ENCODE measurements around the gene SNAP91.
"Not testable (repeated sequence)": the region's sequence is repeated elsewhere in the genome, so short reads cannot be mapped to it uniquely, and the experiment has no call there.

The SNAP91 gene

GRCh38 chr6:83636800-83637199, 72.1 kb downstream of the SNAP91 start:
- ChIA-PET POLR2A (interaction anchor here (0.5 kb wide), 1 partner anchor 33 kb away, joined by 3 read pairs; no protein-coding TSS in a partner anchor), CTCF (interaction anchor here (1.5 kb wide), 1 partner anchor 584 kb away, joined by 4 read pairs; no protein-coding TSS in a partner anchor)
- H3K27me3 ChIP-seq (replicated peaks in 2 of 5; ENCODE audit: control insufficient read depth in 4 of 5, insufficient read depth in 5 of 5, low read length in 4 of 5), result no peaks in the 10 kb centered on the region
- H3K4me1 ChIP-seq (ENCODE audit: control extremely low read depth in 1 of 4, control insufficient read depth in 4 of 4, insufficient read depth in 4 of 4, low read length in 3 of 4), result peaks cover 0 to 3% (median 0%) of the 10 kb centered on the region in 4 experiments
- DNase-seq, result no peak
- peaks cover 0 to 2% (median 0%) of the 10 kb centered on the region in 5 experiments for H3K9me3 ChIP-seq (ENCODE audit: control extremely low read depth in 1 of 5, control insufficient read depth in 4 of 5, insufficient read depth in 2 of 5, low read depth in 1 of 5, low read length in 4 of 5)
- H3K27ac ChIP-seq (ENCODE audit: insufficient read depth in 1 of 2, low read depth in 1 of 2, low read length in 2 of 2, poor library complexity in 1 of 2, severe bottlenecking in 2 of 2), result no peak overlapping the region
- no peaks in the 10 kb centered on the region for H3K36me3 ChIP-seq (ENCODE audit: control insufficient read depth in 4 of 4, insufficient read depth in 4 of 4, low read length in 3 of 4)
- WGBS (ENCODE audit: insufficient coverage), result 100% methylated on average over 2 of the region's 7 CpGs
- H3K4me3 ChIP-seq (ENCODE audit: control insufficient read depth in 1 of 7, extremely low read depth in 1 of 7, insufficient read depth in 4 of 7, low read depth in 2 of 7, low read length in 6 of 7), result no peak overlapping the region

GRCh38 chr6:83633609-83634008, 75.3 kb downstream of the SNAP91 start:
- POLR2A ChIA-PET, result no interaction called here
- CTCF ChIA-PET, result no interaction called here

GRCh38 chr6:83633149-83633548, 75.8 kb downstream of the SNAP91 start:
- 92% methylated on average over 1 of the region's 2 CpGs for WGBS (ENCODE audit: insufficient coverage)
- H3K4me1 ChIP-seq (ENCODE audit: control extremely low read depth in 1 of 4, control insufficient read depth in 4 of 4, insufficient read depth in 4 of 4, low read length in 3 of 4), result peaks cover 0 to 3% (median 0%) of the 10 kb centered on the region in 4 experiments
- CTCF ChIA-PET, result no interaction called here
- H3K9me3 ChIP-seq (ENCODE audit: control extremely low read depth in 1 of 5, control insufficient read depth in 4 of 5, insufficient read depth in 2 of 5, low read depth in 1 of 5, low read length in 4 of 5), result peaks cover 0 to 2% (median 0%) of the 10 kb centered on the region in 5 experiments
- H3K27ac ChIP-seq (ENCODE audit: insufficient read depth in 1 of 2, low read depth in 1 of 2, low read length in 2 of 2, poor library complexity in 1 of 2, severe bottlenecking in 2 of 2), result no peak overlapping the region
- no peak overlapping the region for H3K4me3 ChIP-seq (ENCODE audit: control insufficient read depth in 1 of 7, extremely low read depth in 1 of 7, insufficient read depth in 4 of 7, low read depth in 2 of 7, low read length in 6 of 7)
- POLR2A ChIA-PET, result no interaction called here
- DNase-seq, result no peak
- no peaks in the 10 kb centered on the region for H3K27me3 ChIP-seq (replicated peaks in 2 of 5; ENCODE audit: control insufficient read depth in 4 of 5, insufficient read depth in 5 of 5, low read length in 4 of 5)
- H3K36me3 ChIP-seq (ENCODE audit: control insufficient read depth in 4 of 4, insufficient read depth in 4 of 4, low read length in 3 of 4), result no peaks in the 10 kb centered on the region

More at GRCh38 chr6:83633609-83634008, 75.3 kb downstream of the SNAP91 start:
- WGBS (ENCODE audit: insufficient coverage), result 80% methylated on average over 2 of the region's 5 CpGs
- DNase-seq, result no peak
- Histone ChIP-seq H3K27ac (ENCODE audit: insufficient read depth in 1 of 2, low read depth in 1 of 2, low read length in 2 of 2, poor library complexity in 1 of 2, severe bottlenecking in 2 of 2) (no peak overlapping the region), H3K36me3 (ENCODE audit: control insufficient read depth in 4 of 4, insufficient read depth in 4 of 4, low read length in 3 of 4) (no peaks in the 10 kb centered on the region), H3K9me3 (ENCODE audit: control extremely low read depth in 1 of 5, control insufficient read depth in 4 of 5, insufficient read depth in 2 of 5, low read depth in 1 of 5, low read length in 4 of 5) (peaks cover 0 to 2% (median 0%) of the 10 kb centered on the region in 5 experiments), H3K4me3 (ENCODE audit: control insufficient read depth in 1 of 7, extremely low read depth in 1 of 7, insufficient read depth in 4 of 7, low read depth in 2 of 7, low read length in 6 of 7) (no peak overlapping the region), H3K4me1 (ENCODE audit: control extremely low read depth in 1 of 4, control insufficient read depth in 4 of 4, insufficient read depth in 4 of 4, low read length in 3 of 4) (peaks cover 0 to 3% (median 0%) of the 10 kb centered on the region in 4 experiments), H3K27me3 (replicated peaks in 2 of 5; ENCODE audit: control insufficient read depth in 4 of 5, insufficient read depth in 5 of 5, low read length in 4 of 5) (no peaks in the 10 kb centered on the region)

GRCh38 chr6:83629908-83630307, 79.0 kb downstream of the SNAP91 start:
- H3K4me1 ChIP-seq (ENCODE audit: control extremely low read depth in 1 of 4, control insufficient read depth in 4 of 4, insufficient read depth in 4 of 4, low read length in 3 of 4); POLR2A ChIA-PET; DNase-seq; H3K4me3 ChIP-seq (ENCODE audit: control insufficient read depth in 1 of 7, extremely low read depth in 1 of 7, insufficient read depth in 4 of 7, low read depth in 2 of 7, low read length in 6 of 7); H3K27me3 ChIP-seq (replicated peaks in 2 of 5; ENCODE audit: control insufficient read depth in 4 of 5, insufficient read depth in 5 of 5, low read length in 4 of 5); H3K36me3 ChIP-seq (ENCODE audit: control insufficient read depth in 4 of 4, insufficient read depth in 4 of 4, low read length in 3 of 4); CTCF ChIA-PET; H3K27ac ChIP-seq (ENCODE audit: insufficient read depth in 1 of 2, low read depth in 1 of 2, low read length in 2 of 2, poor library complexity in 1 of 2, severe bottlenecking in 2 of 2); H3K9me3 ChIP-seq (ENCODE audit: control extremely low read depth in 1 of 5, control insufficient read depth in 4 of 5, insufficient read depth in 2 of 5, low read depth in 1 of 5, low read length in 4 of 5): not testable (repeated sequence)
- no CpG with 5 or more reads among the region's 4 CpGs for WGBS (ENCODE audit: insufficient coverage)

- WGBS (ENCODE audit: insufficient coverage), result 68% methylated on average over 4 of the region's 6 CpGs
- Histone ChIP-seq H3K36me3 (ENCODE audit: control insufficient read depth in 4 of 4, insufficient read depth in 4 of 4, low read length in 3 of 4) (no peaks in the 10 kb centered on the region), H3K9me3 (ENCODE audit: control extremely low read depth in 1 of 5, control insufficient read depth in 4 of 5, insufficient read depth in 2 of 5, low read depth in 1 of 5, low read length in 4 of 5) (no peaks in the 10 kb centered on the region), H3K4me1 (ENCODE audit: control extremely low read depth in 1 of 4, control insufficient read depth in 4 of 4, insufficient read depth in 4 of 4, low read length in 3 of 4) (no peaks in the 10 kb centered on the region), H3K4me3 (ENCODE audit: control insufficient read depth in 1 of 7, extremely low read depth in 1 of 7, insufficient read depth in 4 of 7, low read depth in 2 of 7, low read length in 6 of 7) (no peak overlapping the region), H3K27ac (ENCODE audit: insufficient read depth in 1 of 2, low read depth in 1 of 2, low read length in 2 of 2, poor library complexity in 1 of 2, severe bottlenecking in 2 of 2) (no peak overlapping the region), H3K27me3 (replicated peaks in 2 of 5; ENCODE audit: control insufficient read depth in 4 of 5, insufficient read depth in 5 of 5, low read length in 4 of 5) (peaks cover 0 to 2% (median 0%) of the 10 kb centered on the region in 5 experiments)
- ChIA-PET CTCF (interaction anchor here (0.6 to 1.8 kb wide), 9 partner anchors 8 to 1708 kb away, joined by 3 to 17 read pairs (median 4); partner anchors contain the start of gene CEP162), POLR2A (no interaction called here)
- peak; percentile 24 to 65 (median 62) for DNase-seq
These were observed 93.6 kb downstream of the SNAP91 start for GRCh38 chr6:83615025-83615999.

DNA sequence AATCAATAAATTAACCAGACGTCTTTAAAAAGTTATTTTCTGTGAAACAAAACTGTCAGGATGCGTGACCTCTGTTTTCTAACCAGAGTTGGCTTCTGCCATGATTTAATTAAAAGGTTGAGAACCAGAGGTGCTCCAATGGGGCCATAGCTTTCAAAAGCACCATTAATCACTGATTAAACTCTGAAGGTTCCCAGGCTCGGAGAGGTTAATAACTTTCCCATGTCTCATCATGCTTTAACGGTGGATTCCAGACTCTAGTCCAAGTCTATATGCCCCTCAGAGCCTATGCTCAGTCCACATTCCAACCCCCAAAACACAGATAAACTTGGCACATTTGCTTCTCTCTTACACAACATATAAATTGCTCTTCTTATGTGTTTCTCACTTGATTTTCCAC, 95.5 kb downstream of the SNAP91 start:
- ChIA-PET POLR2A (no interaction called here), CTCF (no interaction called here)
- Histone ChIP-seq H3K9me3 (ENCODE audit: control extremely low read depth in 1 of 5, control insufficient read depth in 4 of 5, insufficient read depth in 2 of 5, low read depth in 1 of 5, low read length in 4 of 5) (no peaks in the 10 kb centered on the region), H3K4me3 (ENCODE audit: control insufficient read depth in 1 of 7, extremely low read depth in 1 of 7, insufficient read depth in 4 of 7, low read depth in 2 of 7, low read length in 6 of 7) (no peak overlapping the region), H3K27ac (ENCODE audit: insufficient read depth in 1 of 2, low read depth in 1 of 2, low read length in 2 of 2, poor library complexity in 1 of 2, severe bottlenecking in 2 of 2) (no peak overlapping the region), H3K4me1 (ENCODE audit: control extremely low read depth in 1 of 4, control insufficient read depth in 4 of 4, insufficient read depth in 4 of 4, low read length in 3 of 4) (no peaks in the 10 kb centered on the region), H3K36me3 (ENCODE audit: control insufficient read depth in 4 of 4, insufficient read depth in 4 of 4, low read length in 3 of 4) (no peaks in the 10 kb centered on the region), H3K27me3 (replicated peaks in 2 of 5; ENCODE audit: control insufficient read depth in 4 of 5, insufficient read depth in 5 of 5, low read length in 4 of 5) (no peaks in the 10 kb centered on the region)
- DNase-seq, result no peak
- 100% methylated on average over 3 of the region's 4 CpGs for WGBS (ENCODE audit: insufficient coverage)

- H3K4me1 ChIP-seq (ENCODE audit: control extremely low read depth in 1 of 4, control insufficient read depth in 4 of 4, insufficient read depth in 4 of 4, low read length in 3 of 4), result peaks cover 0 to 3% (median 0%) of the 10 kb centered on the region in 4 experiments
- 100% methylated on average over 1 of the region's 2 CpGs for WGBS (ENCODE audit: insufficient coverage)
- DNase-seq, result no peak
- H3K27ac ChIP-seq (ENCODE audit: insufficient read depth in 1 of 2, low read depth in 1 of 2, low read length in 2 of 2, poor library complexity in 1 of 2, severe bottlenecking in 2 of 2), result no peak overlapping the region
- H3K36me3 ChIP-seq (ENCODE audit: control insufficient read depth in 4 of 4, insufficient read depth in 4 of 4, low read length in 3 of 4), result no peaks in the 10 kb centered on the region
- H3K27me3 ChIP-seq (replicated peaks in 2 of 5; ENCODE audit: control insufficient read depth in 4 of 5, insufficient read depth in 5 of 5, low read length in 4 of 5), result no peaks in the 10 kb centered on the region
- H3K9me3 ChIP-seq (ENCODE audit: control extremely low read depth in 1 of 5, control insufficient read depth in 4 of 5, insufficient read depth in 2 of 5, low read depth in 1 of 5, low read length in 4 of 5), result no peaks in the 10 kb centered on the region
- ChIA-PET POLR2A (no interaction called here), CTCF (no interaction called here)
- H3K4me3 ChIP-seq (ENCODE audit: control insufficient read depth in 1 of 7, extremely low read depth in 1 of 7, insufficient read depth in 4 of 7, low read depth in 2 of 7, low read length in 6 of 7), result no peak overlapping the region
These were observed 99.7 kb downstream of the SNAP91 start for GRCh38 chr6:83609248-83609647.

Measured in common myeloid progenitor, CD34-positive (primary cell).